ENCODE results near the gene TIMM22.

Gene TIMM22

GRCh38 chr17:956905-957304 lies 40.0 kb upstream of the TIMM22 start:
- no peak for DNase-seq (ENCODE audit: low read depth in 1 of 2, low spot score in 1 of 2)

GRCh38 chr17:957856-958421 lies 39.0 kb upstream of the TIMM22 start:
- TF ChIP-seq POLR2AphosphoS5 (IDR thresholded peaks at IDR 0.05; ENCODE audit: low read depth), result no peak
- no peak for TF ChIP-seq SPI1 (IDR thresholded peaks at IDR 0.05; ENCODE audit: borderline replicate concordance, low read depth)
- TF ChIP-seq CTCF (IDR thresholded peaks at IDR 0.05; ENCODE audit: insufficient read depth, low read length), result no peak
- no peak for TF ChIP-seq REST (IDR thresholded peaks at IDR 0.05; ENCODE audit: insufficient replicate concordance, low read depth)
- TF ChIP-seq GABPA (IDR thresholded peaks at IDR 0.05; ENCODE audit: low read depth), result no peak
- no peak overlapping the region for H3K27ac ChIP-seq (replicated peaks)
- no peaks in the 10 kb centered on the region for H3K27me3 ChIP-seq (ENCODE audit: insufficient read depth, poor library complexity, severe bottlenecking)
- H3K4me3 ChIP-seq (replicated peaks; ENCODE audit: insufficient read depth, low read length), result no peak overlapping the region
- no peak for DNase-seq (ENCODE audit: low read depth in 1 of 2, low spot score in 1 of 2)

More at GRCh38 chr17:956905-957304, 40.0 kb upstream of the TIMM22 start:
- no peak overlapping the region for H3K27ac ChIP-seq (replicated peaks)
- no peak overlapping the region for H3K4me3 ChIP-seq (replicated peaks; ENCODE audit: insufficient read depth, low read length)
- H3K27me3 ChIP-seq (ENCODE audit: insufficient read depth, poor library complexity, severe bottlenecking), result no peaks in the 10 kb centered on the region
- no peak for TF ChIP-seq POLR2AphosphoS5 (IDR thresholded peaks at IDR 0.05; ENCODE audit: low read depth)
- TF ChIP-seq REST (IDR thresholded peaks at IDR 0.05; ENCODE audit: insufficient replicate concordance, low read depth), result no peak
- no peak for TF ChIP-seq CTCF (IDR thresholded peaks at IDR 0.05; ENCODE audit: insufficient read depth, low read length)
- no peak for TF ChIP-seq SPI1 (IDR thresholded peaks at IDR 0.05; ENCODE audit: borderline replicate concordance, low read depth)
- TF ChIP-seq GABPA (IDR thresholded peaks at IDR 0.05; ENCODE audit: low read depth), result no peak

- no peaks in the 10 kb centered on the region for H3K27me3 ChIP-seq (ENCODE audit: insufficient read depth, poor library complexity, severe bottlenecking)
- no peak for DNase-seq (ENCODE audit: low read depth in 1 of 2, low spot score in 1 of 2)
- no peak overlapping the region for H3K4me3 ChIP-seq (replicated peaks; ENCODE audit: insufficient read depth, low read length)
- TF ChIP-seq SPI1 (IDR thresholded peaks at IDR 0.05; ENCODE audit: borderline replicate concordance, low read depth) (no peak), REST (IDR thresholded peaks at IDR 0.05; ENCODE audit: insufficient replicate concordance, low read depth) (no peak), GABPA (IDR thresholded peaks at IDR 0.05; ENCODE audit: low read depth) (no peak), CTCF (IDR thresholded peaks at IDR 0.05; ENCODE audit: insufficient read depth, low read length) (no peak), POLR2AphosphoS5 (IDR thresholded peaks at IDR 0.05; ENCODE audit: low read depth) (no peak)
- H3K27ac ChIP-seq (replicated peaks), result no peak overlapping the region
Observed at GRCh38 chr17:958712-959451, 38.0 kb upstream of the TIMM22 start.

Measured in HL-60 (cell line).